IMR-90 (cell line): ENCODE results near the gene DMRTC2. TPM values are rescaled to one million over a fixed set of nuclear protein-coding genes. Genes with fewer than 3 reads are reported as not detected.

ENCODE experiments used
- ATAC-seq: fragments of 200-7000 bp; cut with Tn5 transposase; 2 replicates; pipeline ENCODE4 v1.9.1; 2020; ENCODE audit warnings: low read depth, mild to moderate bottlenecking, moderate library complexity
- BruUV-seq: library from RNA; stranded (reverse); fragments of 400-500 nt; replicated peaks from 2 replicates; lab custom pipeline; 2021; lab: Mats Ljungman, UMichigan
- CTCF ChIA-PET: fragments of 300-600 bp; formaldehyde crosslinking; extraction: SDS; loops from one replicate; lab custom pipeline; 2021; ENCODE audit warnings: antibody characterized with exemption; lab: Yijun Ruan, JAX
- POLR2A ChIA-PET: fragments of 300-600 bp; sonication (Branson Sonifier 250); formaldehyde crosslinking; loops from one replicate; lab custom pipeline; 2022; ENCODE audit warnings: antibody characterized with exemption; ENCODE audit not compliant: unreplicated experiment; lab: Charles Lee
- DNase-seq: peaks from one replicate; pipeline ENCODE4 v3.0.0; 2013
- H2AFZ ChIP-seq: replicated peaks from 2 replicates; pipeline ENCODE3; 2013; ENCODE audit warnings: low read length, mild to moderate bottlenecking; ENCODE audit not compliant: poor library complexity
- H2AK5ac ChIP-seq: 2 replicates; pipeline ENCODE4 v1.6.1; 2013; ENCODE audit warnings: low read depth, low read length, inconsistent platforms
- H2AK9ac ChIP-seq: replicated peaks from 2 replicates; pipeline ENCODE3; 2013; ENCODE audit warnings: mild to moderate bottlenecking, low read depth, low read length, moderate library complexity; ENCODE audit not compliant: poor library complexity
- H2BK120ac ChIP-seq: 2 replicates; pipeline ENCODE4 v1.6.1; 2013; ENCODE audit warnings: low read depth, low read length, inconsistent platforms
- H2BK15ac ChIP-seq: 3 replicates; pipeline ENCODE4 v1.6.1; 2013; ENCODE audit warnings: low read depth, low read length, inconsistent platforms
- H2BK20ac ChIP-seq: 2 replicates; pipeline ENCODE4 v1.6.1; 2013; ENCODE audit warnings: low read depth, mild to moderate bottlenecking, inconsistent platforms, low read length, moderate library complexity
- H2BK5ac ChIP-seq: 2 replicates; pipeline ENCODE4 v1.6.1; 2013; ENCODE audit warnings: mild to moderate bottlenecking, low read depth, low read length, inconsistent platforms; ENCODE audit not compliant: poor library complexity, severe bottlenecking
- H3K14ac ChIP-seq: replicated peaks from 2 replicates; pipeline ENCODE4 v1.6.1; 2013; ENCODE audit warnings: low read depth, low read length, inconsistent platforms
- H3K18ac ChIP-seq: 2 replicates; pipeline ENCODE4 v1.6.1; 2013; ENCODE audit warnings: low read depth, low read length, control low read depth
- H3K23ac ChIP-seq: 2 replicates; pipeline ENCODE4 v1.6.1; 2013; ENCODE audit warnings: low read depth, low read length, inconsistent platforms
- H3K27ac ChIP-seq: 2 replicates; pipeline ENCODE4 v1.5.1; 2013; ENCODE audit warnings: mild to moderate bottlenecking, control low read depth, low read length; ENCODE audit not compliant: insufficient read depth
- H3K27me3 ChIP-seq: 2 replicates; pipeline ENCODE4 v1.6.1; 2013; ENCODE audit warnings: low read length; ENCODE audit not compliant: control insufficient read depth, insufficient read depth
- H3K36me3 ChIP-seq: 2 replicates; pipeline ENCODE4 v1.6.1; 2013; ENCODE audit warnings: low read length, mixed read lengths; ENCODE audit not compliant: control insufficient read depth, insufficient read depth
- H3K4ac ChIP-seq: 2 replicates; pipeline ENCODE4 v1.6.1; 2013; ENCODE audit warnings: low read depth, low read length, inconsistent platforms
- H3K4me1 ChIP-seq: 2 replicates; pipeline ENCODE4 v1.6.1; 2013; ENCODE audit warnings: low read length, mixed read lengths; ENCODE audit not compliant: control insufficient read depth, insufficient read depth
- H3K4me2 ChIP-seq: 2 replicates; pipeline ENCODE4 v1.6.1; 2013; ENCODE audit warnings: low read depth, mild to moderate bottlenecking, control low read depth, low read length, moderate library complexity
- H3K4me3 ChIP-seq: 2 replicates; pipeline ENCODE4 v1.5.1; 2013; ENCODE audit warnings: low read depth, mild to moderate bottlenecking, control low read depth, low read length, moderate library complexity; ENCODE audit not compliant: insufficient read depth
- H3K56ac ChIP-seq: 2 replicates; pipeline ENCODE4 v1.6.1; 2013; ENCODE audit warnings: low read length, inconsistent platforms; ENCODE audit not compliant: insufficient read depth; ENCODE audit errors: extremely low read depth
- H3K79me1 ChIP-seq, 2 experiments: 2 replicates each; pipeline ENCODE4 v1.6.1; 2013; ENCODE audit warnings: low read length in 2 of 2, inconsistent platforms in 1 of 2, low read depth in 1 of 2
- H3K9ac ChIP-seq: 2 replicates; pipeline ENCODE4 v1.6.1; 2013; ENCODE audit warnings: low read depth, low read length, control low read depth
- H3K9me1 ChIP-seq: 2 replicates; pipeline ENCODE4 v1.6.1; 2013; ENCODE audit warnings: low read length, inconsistent platforms; ENCODE audit not compliant: insufficient read depth
- H3K9me3 ChIP-seq: 2 replicates; pipeline ENCODE4 v1.6.1; 2013; ENCODE audit warnings: low read length; ENCODE audit not compliant: control insufficient read depth, insufficient read depth
- H4K20me1 ChIP-seq: 2 replicates; pipeline ENCODE4 v1.6.1; 2013; ENCODE audit warnings: low read length, inconsistent platforms; ENCODE audit not compliant: insufficient read depth
- H4K5ac ChIP-seq: 2 replicates; pipeline ENCODE4 v1.6.1; 2013; ENCODE audit warnings: mild to moderate bottlenecking, low read depth, low read length, control low read depth
- H4K8ac ChIP-seq, 2 experiments: 2 replicates each; pipeline ENCODE4 v1.6.1; 2013; ENCODE audit warnings: low read depth in 2 of 2, low read length in 2 of 2, control low read depth in 1 of 2, inconsistent platforms in 1 of 2
- H4K91ac ChIP-seq: 2 replicates; pipeline ENCODE4 v1.6.1; 2013; ENCODE audit warnings: low read depth, low read length, inconsistent platforms; ENCODE audit not compliant: insufficient read depth
- CEBPB ChIP-seq: IDR thresholded peaks from 2 replicates; pipeline ENCODE4 v1.6.1; 2012; ENCODE audit warnings: low read depth, low read length, improper control_type of control experiment
- MAZ ChIP-seq: IDR thresholded peaks from 2 replicates; pipeline ENCODE4 v1.6.1; 2012; ENCODE audit warnings: low read depth, mild to moderate bottlenecking, low read length, improper control_type of control experiment, moderate library complexity, borderline replicate concordance
- WGBS, 2 experiments: methylation state at CpG; one replicate each; pipeline versions ENCODE4 v1.1.5 to v1.1.7; 2013; ENCODE audit warnings: missing lambda C conversion rate in 2 of 2; ENCODE audit not compliant: insufficient read length in 1 of 2; ENCODE audit errors: extremely low coverage in 2 of 2; 5-methylcytosine and 5-hydroxymethylcytosine counted together
- dilution Hi-C: fragments of 300-500 bp; cut with HindIII; formaldehyde crosslinking; loops from one replicate; pipeline ENCODE4 v1.14.3; 2018; ENCODE audit warnings: low sequenced_read_pairs; ENCODE audit not compliant: unreplicated experiment
- in situ Hi-C: fragments of 300-500 bp; cut with MboI; formaldehyde crosslinking; loops from 3 replicates; pipeline ENCODE4 v1.14.3; 2019; ENCODE audit warnings: low sequenced_read_pairs, inconsistent platforms, mixed read lengths
- intact Hi-C: fragments of 100-400 bp; cut with micrococcal nuclease; formaldehyde crosslinking; loops from 2 replicates; pipeline ENCODE4 v1.10.0; 2022
- polyA plus RNA-seq, 3 experiments: library from polyadenylated mRNA; depleted of rRNA; stranded (reverse); fragments of >200 nt; gene quantifications; 2 replicates each; pipeline ENCODE4 v1.2.3, GENCODE V29; 2012; ENCODE audit warnings: low replicate concordance in 1 of 3
- total RNA-seq: library from RNA; depleted of rRNA; stranded (reverse); fragments of >200 nt; gene quantifications from 2 replicates; pipeline ENCODE4 v1.2.3, GENCODE V29; 2012

Gene DMRTC2
- total and polyA plus RNA-seq, 2 of the 4 experiments (the other 2 are of a cell fraction) = not detected

GRCh38 chr19:41868120-41868988 lies 23.5 kb downstream of the DMRTC2 start:
- Histone ChIP-seq H4K8ac (no peak overlapping the region), H3K56ac (no peak overlapping the region), H4K20me1 (peaks cover 98% of the 10 kb centered on the region), H2AK9ac (peak overlapping the region; percentile 85), H3K9me1 (peaks cover 10% of the 10 kb centered on the region; the same call in 1 of the 2 replicates), H3K4me1 (peaks cover 3% of the 10 kb centered on the region; the same call in 1 of the 2 replicates), H3K4me2 (no peak overlapping the region), H3K27me3 (no peaks in the 10 kb centered on the region), H3K9ac (no peak overlapping the region), H3K27ac (no peak overlapping the region), H3K18ac (no peak overlapping the region), H2AFZ (no peak overlapping the region), H2AK5ac (no peak overlapping the region), H2BK15ac (no peak overlapping the region), H3K23ac (no peak overlapping the region), H3K14ac (no peak overlapping the region), H2BK20ac (no peak overlapping the region), H3K79me1 (peaks cover 22 to 59% of the 10 kb centered on the region in 2 experiments), H2BK120ac (no peak overlapping the region), H4K91ac (no peak overlapping the region), H2BK5ac (no peak overlapping the region), H4K5ac (no peak overlapping the region), H3K4me3 (no peak overlapping the region), H3K9me3 (no peaks in the 10 kb centered on the region), H3K36me3 (peaks cover 72% of the 10 kb centered on the region), H3K4ac (no peak overlapping the region)
- dilution Hi-C loops = no loop called here
- in situ Hi-C loops = no loop called here
- TF ChIP-seq MAZ = no peak
- TF ChIP-seq CEBPB = no peak
- BruUV-seq = no TSS peak
- DNase-seq = no peak
- CTCF ChIA-PET = no interaction called here
- WGBS, 2 experiments = 88% methylated on average over 9 of the region's 10 CpGs; no CpG with 5 or more reads in 1 of the 2 experiments
- no peak for ATAC-seq
- intact Hi-C loops = no loop called here
- POLR2A ChIA-PET = no interaction called here
